A549 (cell line): ENCODE measurements around the gene ZP4. TPM values are rescaled to one million over a fixed set of nuclear protein-coding genes. Genes with fewer than 3 reads are reported as not detected.

Experiments used
- ATAC-seq, 2 experiments: fragments of 200-7000 bp in 1 of 2; fragments of >200 bp in 1 of 2; cut with Nextera tagmentation in 1 of 2; cut with Tn5 transposase in 1 of 2; 3 replicates each; pipeline versions ENCODE4 v1.8.0 to v1.9.1; 2018 to 2020; ENCODE audit warnings: mild to moderate bottlenecking in 1 of 2, moderate library complexity in 1 of 2
- CTCF ChIA-PET: fragments of 300-600 bp; sonication (Branson Sonifier 250); formaldehyde crosslinking; extraction: SDS; loops from one replicate; lab custom pipeline; 2021; ENCODE audit warnings: antibody characterized with exemption, inconsistent platforms; lab: Yijun Ruan, JAX
- POLR2A ChIA-PET: fragments of 350-600 bp; formaldehyde crosslinking; extraction: SDS; loops from one replicate; lab custom pipeline; 2021; ENCODE audit warnings: antibody characterized with exemption, inconsistent platforms; lab: Yijun Ruan, JAX
- DNase-seq, 2 experiments: peaks; one replicate each; pipeline versions ENCODE4 v3.0.0 to v3.0.0-alpha.2; 2011 to 2016; ENCODE audit warnings: low read depth in 1 of 2, low spot score in 1 of 2
- FAIRE-seq: peaks from 2 replicates; lab custom pipeline; 2011; peaks lifted over from hg19 to GRCh38; lab: Jason Lieb, UNC
- H3K27ac ChIP-seq, 2 experiments: fragments of >200 bp; sonication (Bioruptor Twin); formaldehyde crosslinking; 3 replicates each; pipeline ENCODE4 v1.5.1; 2016 to 2017
- H3K4me1 ChIP-seq: fragments of >200 bp; sonication (Bioruptor Twin); formaldehyde crosslinking; 3 replicates; pipeline ENCODE4 v1.6.1; 2016
- H3K4me2 ChIP-seq: fragments of >200 bp; sonication (Bioruptor Twin); formaldehyde crosslinking; 3 replicates; pipeline ENCODE4 v1.6.1; 2016
- H3K4me3 ChIP-seq: fragments of >200 bp; sonication (Bioruptor Twin); formaldehyde crosslinking; 3 replicates; pipeline ENCODE4 v1.5.1; 2016
- H3K9me3 ChIP-seq: fragments of >200 bp; sonication (Bioruptor Twin); formaldehyde crosslinking; 3 replicates; pipeline ENCODE4 v1.6.1; 2016
- BHLHE40 ChIP-seq: IDR thresholded peaks from 2 replicates; pipeline ENCODE4 v1.6.1; 2012; ENCODE audit warnings: low read depth, low read length, inconsistent platforms
- CHD2 ChIP-seq: fragments of 150-350 bp; IDR thresholded peaks from 2 replicates; pipeline ENCODE4 v1.6.1; 2014; ENCODE audit warnings: low read length; ENCODE audit not compliant: partially characterized antibody
- CTCF ChIP-seq: fragments of >200 bp; sonication (Bioruptor Twin); formaldehyde crosslinking; IDR thresholded peaks from 3 replicates; pipeline ENCODE4 v1.5.1; 2016
- EHF ChIP-seq: fragments of 250-450 bp; sonication (Bioruptor Pico); IDR thresholded peaks from 2 replicates; pipeline ENCODE4 v1.5.0; 2020; ENCODE audit warnings: mild to moderate bottlenecking
- ESRRA ChIP-seq: fragments of 150-350 bp; IDR thresholded peaks from 2 replicates; pipeline ENCODE4 v1.6.1; 2014; ENCODE audit warnings: mild to moderate bottlenecking, low read length, borderline replicate concordance
- FOSL2 ChIP-seq, 2 experiments: fragments of 450-650 bp in 1 of 2; fragments of >200 bp in 1 of 2; sonication (Bioruptor Twin) in 1 of 2; formaldehyde crosslinking; IDR thresholded peaks; 2 replicates each; pipeline versions ENCODE4 v1.5.0 to v1.6.1; 2016 to 2020; ENCODE audit warnings: mild to moderate bottlenecking in 1 of 2, moderate library complexity in 1 of 2
- HES2 ChIP-seq: fragments of >200 bp; sonication (Bioruptor Twin); formaldehyde crosslinking; IDR thresholded peaks from 2 replicates; pipeline ENCODE4 v1.6.1; 2016
- HOXB5 ChIP-seq: fragments of 250-450 bp; sonication (Bioruptor Pico); IDR thresholded peaks from 2 replicates; pipeline ENCODE4 v1.5.0; 2020; ENCODE audit warnings: mild to moderate bottlenecking, moderate library complexity
- JUNB ChIP-seq: fragments of >200 bp; sonication (Bioruptor Twin); formaldehyde crosslinking; IDR thresholded peaks from 2 replicates; pipeline ENCODE4 v1.6.1; 2016
- MAX ChIP-seq: IDR thresholded peaks from 2 replicates; pipeline ENCODE4 v1.6.1; 2012
- MYC ChIP-seq: IDR thresholded peaks from 2 replicates; pipeline ENCODE4 v1.6.1; 2012; ENCODE audit warnings: mild to moderate bottlenecking, inconsistent platforms, low read length, improper control_type of control experiment, borderline replicate concordance
- NFE2L2 ChIP-seq: fragments of 150-350 bp; conservative IDR thresholded peaks from 2 replicates; pipeline ENCODE4 v1.6.1; 2014; ENCODE audit warnings: low read length
- PBX3 ChIP-seq: IDR thresholded peaks from 2 replicates; pipeline ENCODE4 v1.6.1; 2012
- POLR2AphosphoS2 ChIP-seq: conservative IDR thresholded peaks from 2 replicates; pipeline ENCODE4 v1.6.1; 2012; ENCODE audit warnings: low read length, improper control_type of control experiment, inconsistent platforms
- RAD21 ChIP-seq, 2 experiments: fragments of >200 bp in 1 of 2; sonication (Bioruptor Twin) in 1 of 2; formaldehyde crosslinking in 1 of 2; IDR thresholded peaks in 1 of 2; conservative IDR thresholded peaks in 1 of 2; 2 replicates in 1 of 2; 3 replicates in 1 of 2; pipeline ENCODE4 v1.6.1; 2012 to 2018; ENCODE audit warnings: inconsistent platforms in 1 of 2
- RCOR1 ChIP-seq: fragments of 150-350 bp; IDR thresholded peaks from 2 replicates; pipeline ENCODE4 v1.6.1; 2014; ENCODE audit warnings: antibody characterized with exemption, low read length, low read depth
- RFX5 ChIP-seq: fragments of 450-650 bp; IDR thresholded peaks from 2 replicates; pipeline ENCODE4 v1.7.1; 2014; ENCODE audit warnings: antibody characterized with exemption, mild to moderate bottlenecking, moderate library complexity
- RNF2 ChIP-seq: fragments of 200-600 bp; sonication (generic); IDR thresholded peaks from 2 replicates; pipeline ENCODE4 v1.6.1; 2016; ENCODE audit warnings: low read depth, mild to moderate bottlenecking, antibody characterized with exemption, moderate library complexity, borderline replicate concordance
- SMC3 ChIP-seq: fragments of >200 bp; sonication (Bioruptor Twin); formaldehyde crosslinking; IDR thresholded peaks from 3 replicates; pipeline ENCODE4 v1.6.1; 2018; ENCODE audit warnings: inconsistent platforms
- USF2 ChIP-seq: fragments of 450-650 bp; IDR thresholded peaks from 2 replicates; pipeline ENCODE4 v1.6.1; 2014; ENCODE audit warnings: antibody characterized with exemption
- ZC3H11A ChIP-seq: fragments of 450-650 bp; IDR thresholded peaks from 2 replicates; pipeline ENCODE4 v1.6.1; 2014; ENCODE audit warnings: antibody characterized with exemption, mild to moderate bottlenecking
- ZFP36 ChIP-seq: fragments of 450-650 bp; IDR thresholded peaks from 2 replicates; pipeline ENCODE4 v1.6.1; 2014; ENCODE audit warnings: borderline replicate concordance; ENCODE audit not compliant: partially characterized antibody
- ZSCAN20 ChIP-seq: fragments of 250-450 bp; sonication (Bioruptor Pico); IDR thresholded peaks from 2 replicates; pipeline ENCODE4 v1.8.0; 2022; ENCODE audit warnings: mild to moderate bottlenecking, moderate library complexity
- WGBS: methylation state at CpG from one replicate; pipeline ENCODE4 v1.1.6; 2017; ENCODE audit errors: missing lambda C conversion rate; 5-methylcytosine and 5-hydroxymethylcytosine counted together
- polyA plus RNA-seq, 4 experiments: library from polyadenylated mRNA; depleted of rRNA in 3 of 4; stranded (reverse); fragments of >200 nt; fragmentation: RNase III in 1 of 4; extraction: RNeasy Plus Mini Kit Qiagen cat#74134 plus additional on column Dnase treatment in 1 of 4; gene quantifications; 2 replicates in 3 of 4; 3 replicates in 1 of 4; pipeline ENCODE4 v1.2.3, GENCODE V29; 2011 to 2017

Gene ZP4
- polyA plus RNA-seq, 2 of the 4 experiments (the other 2 are of a cell fraction), result not detected

GRCh38 chr1:237867380-237867888, 23.3 kb downstream of the ZP4 start:
- no peak for ATAC-seq
- CTCF ChIA-PET, result interaction anchor here (0.7 kb wide), 1 partner anchor 16 kb away, joined by 3 read pairs; no protein-coding TSS in a partner anchor
- Histone ChIP-seq H3K4me1 (no peaks in the 10 kb centered on the region), H3K4me3 (no peak overlapping the region), H3K9me3 (no peaks in the 10 kb centered on the region), H3K4me2 (no peak overlapping the region), H3K27ac (no peak overlapping the region)
- 29% methylated on average over 1 of the region's 1 CpG for WGBS
- no peak for DNase-seq
- POLR2A ChIA-PET, result no interaction called here
- no peak for TF ChIP-seq ZSCAN20
- TF ChIP-seq JUNB, result no peak
- TF ChIP-seq HES2, result no peak
- no peak for TF ChIP-seq RNF2
- TF ChIP-seq ZFP36, result no peak
- no peak for TF ChIP-seq EHF
- TF ChIP-seq HOXB5 (CRISPR knock-in tag), result no peak
- no peak for TF ChIP-seq CHD2
- TF ChIP-seq RFX5, result no peak
- TF ChIP-seq USF2, result no peak
- no peak for TF ChIP-seq FOSL2 (IDR thresholded peaks at IDR 0.05)
- no peak for TF ChIP-seq FOSL2 (CRISPR knock-in tag; IDR thresholded peaks at IDR 0.05)
- no peak for TF ChIP-seq CTCF
- TF ChIP-seq ZC3H11A, result no peak
- no peak for TF ChIP-seq NFE2L2
- no peak for TF ChIP-seq BHLHE40
- no peak for FAIRE-seq

- Histone ChIP-seq H3K4me3 (no peak overlapping the region), H3K9me3 (no peaks in the 10 kb centered on the region), H3K4me2 (peak overlapping the region; percentile 74), H3K4me1 (no peaks in the 10 kb centered on the region), H3K27ac (no peak overlapping the region)
- ChIA-PET CTCF (interaction anchor here (0.6 to 3.5 kb wide), 34 partner anchors 9 to 1891 kb away, joined by 3 to 49 read pairs (median 4); partner anchors contain the start of gene ZP4), POLR2A (no interaction called here)
- TF ChIP-seq POLR2AphosphoS2, result no peak
- peak; percentile 75 for TF ChIP-seq SMC3
- no peak for TF ChIP-seq PBX3
- TF ChIP-seq CTCF, result peak; percentile 74
- peak; percentile 78 to 79 for TF ChIP-seq RAD21 (conservative IDR thresholded peaks at IDR 0.05 in 1 of 2, IDR thresholded peaks at IDR 0.05 in 1 of 2)
- TF ChIP-seq MYC, result peak; percentile 76
- no peak for TF ChIP-seq NFE2L2
- TF ChIP-seq ZSCAN20, result no peak
- 0 out of 2 replicates have a peak, but pooled peaks have one; percentile 40 for TF ChIP-seq BHLHE40
- TF ChIP-seq ESRRA, result no peak
- TF ChIP-seq RCOR1, result no peak
- peak; percentile 91 for TF ChIP-seq MAX
- 24% methylated on average over 25 of the region's 25 CpGs for WGBS
- peak; percentile 86 to 93 for ATAC-seq
- no peak for FAIRE-seq
- peak; percentile 39 to 43 for DNase-seq
These were observed 26.1 kb downstream of the ZP4 start for GRCh38 chr1:237864338-237865244.
